Spinal cord (tissue), 10 donors: ENCODE data around the gene TBC1D22A. TPM values are rescaled to one million over a fixed set of nuclear protein-coding genes. Genes with fewer than 3 reads are reported as not detected.

Source experiments
- DNase-seq, 6 donors: peaks; one replicate each; pipeline versions ENCODE4 v3.0.0 to v3.0.0-alpha.2; 2013 to 2015; ENCODE audit warnings: low spot score in 6 of 6, low read depth in 4 of 6
- H3K27ac ChIP-seq: one replicate; pipeline ENCODE4 v1.5.1; 2013; ENCODE audit warnings: low read depth, low read length, control low read depth
- H3K27me3 ChIP-seq: one replicate; pipeline ENCODE4 v1.6.1; 2013; ENCODE audit warnings: low read length; ENCODE audit not compliant: control insufficient read depth, insufficient read depth
- H3K36me3 ChIP-seq: one replicate; pipeline ENCODE4 v1.6.1; 2013; ENCODE audit warnings: low read length; ENCODE audit not compliant: control insufficient read depth, insufficient read depth
- H3K4me1 ChIP-seq: one replicate; pipeline ENCODE4 v1.6.1; 2013; ENCODE audit warnings: low read length; ENCODE audit not compliant: control insufficient read depth, insufficient read depth
- H3K4me3 ChIP-seq: one replicate; pipeline ENCODE4 v1.5.1; 2013; ENCODE audit warnings: low read depth, low read length, control low read depth
- H3K9me3 ChIP-seq: one replicate; pipeline ENCODE4 v1.6.1; 2013; ENCODE audit warnings: low read length; ENCODE audit not compliant: control insufficient read depth, insufficient read depth
- WGBS: methylation state at CpG from one replicate; pipeline ENCODE4 v1.1.5; 2013; ENCODE audit warnings: missing lambda C conversion rate; ENCODE audit not compliant: insufficient coverage; 5-methylcytosine and 5-hydroxymethylcytosine counted together
- long read RNA-seq, 4 donors: transcript quantifications; one replicate each; lab custom pipeline, GENCODE V29; 2026
- polyA plus RNA-seq, 2 donors: library from polyadenylated mRNA; unstranded; fragments of 120-200 nt; gene quantifications; one replicate each; pipeline ENCODE4 v1.2.1, GENCODE V29; 2013; ENCODE audit not compliant: insufficient read length in 2 of 2
- total RNA-seq, 2 donors: library from RNA; depleted of rRNA in 1 of 2; stranded (reverse); fragments of 120-200 nt in 1 of 2; fragments of >200 nt in 1 of 2; gene quantifications; one replicate each; pipeline versions ENCODE4 v1.2.3 to v1.2.4, GENCODE V29; 2013 to 2014
- donor health status: healthy.

TBC1D22A gene, protein sequence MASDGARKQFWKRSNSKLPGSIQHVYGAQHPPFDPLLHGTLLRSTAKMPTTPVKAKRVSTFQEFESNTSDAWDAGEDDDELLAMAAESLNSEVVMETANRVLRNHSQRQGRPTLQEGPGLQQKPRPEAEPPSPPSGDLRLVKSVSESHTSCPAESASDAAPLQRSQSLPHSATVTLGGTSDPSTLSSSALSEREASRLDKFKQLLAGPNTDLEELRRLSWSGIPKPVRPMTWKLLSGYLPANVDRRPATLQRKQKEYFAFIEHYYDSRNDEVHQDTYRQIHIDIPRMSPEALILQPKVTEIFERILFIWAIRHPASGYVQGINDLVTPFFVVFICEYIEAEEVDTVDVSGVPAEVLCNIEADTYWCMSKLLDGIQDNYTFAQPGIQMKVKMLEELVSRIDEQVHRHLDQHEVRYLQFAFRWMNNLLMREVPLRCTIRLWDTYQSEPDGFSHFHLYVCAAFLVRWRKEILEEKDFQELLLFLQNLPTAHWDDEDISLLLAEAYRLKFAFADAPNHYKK
- total RNA-seq: 10 to 100 TPM in 1 of 2 donors, 1 to 10 TPM in 1; 7.1 to 10.0 TPM
- 10 to 100 TPM; 11.5 to 14.6 TPM for polyA plus RNA-seq
- long read RNA-seq, donor 1, transcript TBC1D22A-201 (13 exons, 3,787 nt): major isoform, 5 of 15 reads
- long read RNA-seq, donor 1, partial matches to known transcripts: 10 of 15 reads
- long read RNA-seq, donor 1, other reads (novel, unspliced or antisense): 0 of 15 reads
- long read RNA-seq, donor 2: 0 reads
- long read RNA-seq, donor 3: 0 reads
- long read RNA-seq, donor 4, partial matches to known transcripts: 0 of 3 reads
- long read RNA-seq, donor 4, other reads (novel, unspliced or antisense): 0 of 3 reads

DNA sequence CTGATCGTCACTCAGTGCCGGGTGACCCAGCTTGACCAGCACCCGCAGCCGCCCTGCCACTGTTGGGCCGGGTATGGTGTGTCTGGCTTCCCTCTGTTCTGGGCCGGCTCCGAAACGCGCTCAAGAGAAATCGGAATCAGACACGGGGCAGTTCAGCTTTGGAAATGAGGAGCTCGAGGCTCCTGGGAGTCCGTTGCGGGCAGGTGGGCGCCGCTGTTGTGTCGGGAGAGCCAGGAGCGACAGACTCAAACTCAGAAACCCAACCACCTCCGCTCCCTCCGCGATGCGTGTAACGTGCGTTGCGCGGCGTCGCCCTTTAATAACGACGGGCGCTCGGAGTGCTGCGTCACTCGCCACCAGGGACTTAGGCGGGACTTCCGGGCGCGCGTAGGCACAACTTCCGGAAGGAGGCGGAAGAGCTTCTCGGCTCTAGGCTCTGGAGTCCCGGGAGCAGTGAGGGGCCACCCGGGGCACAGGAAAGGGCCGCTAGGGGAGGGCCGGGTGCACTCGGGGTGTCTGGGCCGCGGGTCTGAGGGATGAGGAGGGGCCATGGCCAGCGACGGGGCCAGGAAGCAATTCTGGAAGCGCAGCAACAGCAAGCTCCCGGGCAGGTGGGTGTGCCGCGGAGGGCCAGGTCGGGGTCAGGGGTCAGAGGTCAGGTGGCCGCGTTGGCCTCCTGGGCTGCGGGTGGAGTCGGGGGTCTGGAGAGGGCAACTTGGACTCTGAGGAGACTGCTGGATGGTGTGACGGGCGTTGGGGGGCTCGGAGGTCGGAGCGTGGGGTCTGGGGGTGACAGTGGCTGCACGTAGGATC lies at the start of gene TBC1D22A:
TSS of gene TBC1D22A (plus strand) at position 413 of the 813 bp plus-strand sequence. CDS start at position 550, 137 bp downstream.
- Histone ChIP-seq H3K36me3 (no peaks in the 10 kb centered on the region), H3K4me3 (peak within 1 kb of the TSS; percentile 97), H3K9me3 (no peaks in the 10 kb centered on the region), H3K27me3 (no peaks in the 10 kb centered on the region), H3K27ac (peak within 1 kb of the TSS; percentile 79), H3K4me1 (peaks cover 20% of the 10 kb centered on the region)
- 0% methylated on average over 66 of the region's 66 CpGs for WGBS
- peak; percentile 83 to 98 (median 90) for DNase-seq

DNA sequence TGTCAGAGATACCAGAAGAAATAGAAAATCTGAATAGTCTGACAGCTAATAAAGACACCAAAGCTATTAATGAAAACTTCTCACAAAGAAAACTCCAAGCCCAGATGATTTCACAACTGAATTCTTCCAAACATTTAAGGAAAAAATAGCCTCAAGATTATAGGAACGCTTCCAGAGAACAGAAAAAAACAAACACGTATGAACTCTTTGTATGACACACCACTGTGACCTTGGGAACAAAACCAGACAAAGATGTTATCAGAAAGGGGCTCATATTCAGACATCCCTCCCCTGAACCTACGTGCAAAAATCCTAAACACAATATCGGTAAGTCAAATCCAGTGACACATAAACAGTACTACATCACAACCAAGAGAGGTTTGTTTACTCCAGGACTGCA lies 47.9 kb upstream of the TBC1D22A start:
- Histone ChIP-seq H3K4me3 (no peak overlapping the region), H3K4me1 (no peaks in the 10 kb centered on the region), H3K36me3 (peaks cover 65% of the 10 kb centered on the region), H3K27ac (no peak overlapping the region), H3K27me3 (no peaks in the 10 kb centered on the region), H3K9me3 (no peaks in the 10 kb centered on the region)
- 71% methylated on average over 1 of the region's 4 CpGs for WGBS
- no peak for DNase-seq

DNA sequence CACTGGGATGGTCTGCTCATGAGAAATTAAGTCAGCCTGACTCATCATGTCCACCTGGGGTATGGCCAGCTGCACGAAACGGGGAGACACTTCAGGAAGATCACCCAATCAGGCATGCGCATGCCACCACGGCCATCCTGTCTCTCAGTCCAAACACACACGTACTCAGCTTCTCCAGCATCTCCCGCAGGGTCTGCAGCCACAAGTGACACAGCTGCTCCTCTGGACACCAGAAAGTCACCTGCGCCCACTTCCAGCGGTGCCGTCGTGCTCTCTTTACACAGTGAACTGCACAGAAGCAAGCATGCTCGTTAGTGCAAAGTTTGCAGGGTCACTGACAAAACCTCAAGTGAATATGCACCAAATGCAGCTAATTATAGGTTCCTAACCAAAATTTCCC lies 42.5 kb upstream of the TBC1D22A start:
- Histone ChIP-seq H3K27me3 (no peaks in the 10 kb centered on the region), H3K36me3 (peaks cover 63% of the 10 kb centered on the region), H3K4me3 (no peak overlapping the region), H3K9me3 (no peaks in the 10 kb centered on the region), H3K27ac (no peak overlapping the region), H3K4me1 (peaks cover 4% of the 10 kb centered on the region)
- 93% methylated on average over 11 of the region's 11 CpGs for WGBS
- DNase-seq: no peak

DNA sequence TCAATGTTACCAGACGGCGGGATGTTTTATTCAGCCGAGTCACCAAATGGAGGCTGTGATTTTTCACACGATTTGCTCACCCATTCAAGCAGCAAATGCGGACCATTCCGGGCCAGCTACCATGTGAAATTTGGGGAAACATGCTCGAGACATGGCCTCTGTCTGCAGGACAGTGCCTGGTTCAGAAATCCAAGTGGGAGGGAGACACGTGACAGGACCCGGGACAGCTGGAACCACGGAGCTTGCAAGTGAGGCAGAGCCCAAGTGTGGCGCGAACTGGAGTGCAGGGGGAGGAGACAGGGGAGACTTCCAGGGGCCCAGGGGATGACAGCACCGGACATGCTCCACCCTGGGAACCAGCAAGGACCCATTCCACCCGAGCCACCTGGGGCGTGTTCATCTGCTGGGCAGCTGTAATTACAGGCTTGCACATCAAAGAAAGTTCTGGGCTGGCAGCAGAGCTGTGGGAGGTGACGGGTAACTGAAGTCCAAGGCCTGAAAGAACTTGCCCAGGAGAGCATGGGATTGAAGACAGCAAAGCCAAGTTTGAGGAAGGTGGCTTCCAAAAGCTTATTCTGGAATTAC lies 40.9 kb upstream of the TBC1D22A start:
- Histone ChIP-seq H3K9me3 (no peaks in the 10 kb centered on the region), H3K36me3 (peaks cover 63% of the 10 kb centered on the region), H3K4me3 (no peak overlapping the region), H3K27ac (no peak overlapping the region), H3K4me1 (peaks cover 16% of the 10 kb centered on the region), H3K27me3 (no peaks in the 10 kb centered on the region)
- 73% methylated on average over 16 of the region's 16 CpGs for WGBS
- no peak for DNase-seq

DNA sequence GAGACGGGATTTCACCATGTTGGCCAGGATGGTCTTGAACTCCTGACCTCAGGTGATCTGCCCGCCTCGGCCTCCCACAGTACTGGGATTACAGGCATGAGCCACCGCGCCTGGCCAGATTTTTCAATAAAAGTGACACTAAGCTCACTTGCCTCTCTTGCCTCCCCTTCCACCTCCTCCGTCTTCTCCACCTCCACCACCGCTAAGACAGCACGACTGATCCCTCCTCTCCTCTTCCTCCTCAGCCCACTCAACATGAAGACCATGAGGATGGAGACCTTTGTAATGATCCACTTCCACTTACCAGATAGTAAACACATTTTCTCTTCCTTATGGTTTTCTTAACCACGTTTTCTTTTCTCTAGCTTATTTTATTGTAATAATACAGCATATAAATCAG lies 38.6 kb upstream of the TBC1D22A start:
- Histone ChIP-seq H3K27ac (no peak overlapping the region), H3K9me3 (no peaks in the 10 kb centered on the region), H3K4me1 (peaks cover 22% of the 10 kb centered on the region), H3K36me3 (peaks cover 63% of the 10 kb centered on the region), H3K27me3 (no peaks in the 10 kb centered on the region), H3K4me3 (no peak overlapping the region)
- DNase-seq: no peak
- 96% methylated on average over 8 of the region's 9 CpGs for WGBS

DNA sequence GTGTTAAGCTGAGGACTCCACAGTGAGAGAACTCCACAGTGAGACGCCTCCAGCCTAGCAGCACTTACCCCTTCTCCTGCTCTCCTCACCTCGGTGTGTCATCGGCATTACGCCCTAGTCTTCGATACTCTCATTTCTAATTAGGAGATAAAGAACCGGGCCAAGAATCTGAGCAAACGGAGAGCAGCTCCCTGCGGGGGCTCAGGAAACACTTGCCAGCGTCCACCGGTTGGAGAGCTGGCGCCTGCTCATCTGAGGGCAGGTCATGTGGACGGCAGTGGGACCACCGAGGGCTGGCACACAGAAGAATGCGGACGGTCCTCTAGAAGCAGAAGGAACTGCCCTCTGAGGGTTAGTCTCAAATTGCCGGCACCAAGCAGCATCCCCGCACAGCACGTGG lies 37.4 kb upstream of the TBC1D22A start:
- 81% methylated on average over 17 of the region's 18 CpGs for WGBS
- H3K36me3 ChIP-seq: peaks cover 54% of the 10 kb centered on the region
- H3K27me3 ChIP-seq: no peaks in the 10 kb centered on the region

DNA sequence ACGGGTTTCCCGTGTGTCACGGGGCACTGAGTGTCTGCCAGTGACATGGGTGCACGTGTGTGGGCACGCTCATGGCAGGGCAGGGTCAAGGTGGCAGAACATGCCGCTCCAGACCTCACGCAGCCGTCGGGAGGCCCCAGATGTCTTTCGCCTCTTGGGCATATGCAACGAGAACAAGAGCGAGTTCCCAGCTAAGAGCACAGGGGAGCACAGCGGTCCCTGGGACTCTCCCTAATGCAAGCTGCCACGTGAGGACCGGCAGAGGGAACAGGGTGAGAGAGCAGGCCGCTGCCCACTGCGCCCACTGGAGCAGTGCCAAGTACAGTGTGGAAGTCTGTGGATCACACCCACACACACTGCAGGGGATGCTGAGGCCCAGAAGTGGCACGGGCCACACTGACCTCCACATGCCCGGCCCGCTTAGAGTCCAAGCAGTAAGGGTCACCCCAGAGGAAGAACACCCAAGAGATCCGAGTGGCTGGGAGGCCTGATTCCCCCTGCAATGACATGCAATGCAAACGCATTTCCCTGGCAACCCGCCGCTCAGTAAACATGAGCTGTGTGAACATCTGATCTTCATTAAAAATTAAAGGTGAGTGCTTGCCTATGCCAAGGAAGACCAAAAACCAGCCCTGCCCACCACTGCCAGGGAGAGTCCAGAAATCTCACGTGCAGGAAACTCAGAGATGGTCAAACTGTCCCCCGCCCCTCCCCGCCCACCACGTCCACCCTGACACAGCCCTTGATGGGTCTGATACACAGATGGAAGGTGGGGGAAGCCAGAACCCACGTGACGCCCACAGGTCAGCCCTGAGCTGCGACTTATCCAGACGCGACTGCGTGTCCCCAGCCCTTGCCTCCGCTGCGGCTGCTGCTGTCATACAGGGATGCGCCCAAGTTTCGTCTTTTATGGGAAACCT lies 36.1 kb upstream of the TBC1D22A start:
- H3K27me3 ChIP-seq: no peaks in the 10 kb centered on the region
- peaks cover 57% of the 10 kb centered on the region for H3K36me3 ChIP-seq
- WGBS: 68% methylated on average over 24 of the region's 38 CpGs
- no peak overlapping the region for H3K4me3 ChIP-seq
- H3K9me3 ChIP-seq: no peaks in the 10 kb centered on the region
- peaks cover 28% of the 10 kb centered on the region for H3K4me1 ChIP-seq
- no peak overlapping the region for H3K27ac ChIP-seq
- DNase-seq: peak in 2 of 6 donors; percentile 47 to 74

More for the DNA sequence above, 37.4 kb upstream of the TBC1D22A start:
- DNase-seq: no peak
- Histone ChIP-seq H3K9me3 (no peaks in the 10 kb centered on the region), H3K4me3 (no peak overlapping the region), H3K27ac (no peak overlapping the region), H3K4me1 (peaks cover 22% of the 10 kb centered on the region)

DNA sequence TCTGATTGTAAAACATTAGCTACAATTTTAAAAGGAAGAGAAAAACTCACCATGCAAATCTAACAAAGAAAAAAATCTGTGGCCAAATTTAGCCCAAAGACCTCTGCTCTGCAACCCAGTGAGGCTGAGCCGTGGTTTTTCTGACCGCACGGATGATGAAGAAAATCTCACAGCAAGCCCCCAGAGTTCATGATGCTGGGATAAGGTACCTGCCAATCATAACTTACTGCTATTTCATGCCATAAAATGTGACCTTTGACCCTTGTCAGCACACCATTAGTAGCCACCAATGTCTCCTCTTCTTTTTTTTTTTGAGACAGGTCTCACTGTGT lies 35.5 kb upstream of the TBC1D22A start:
- H3K4me3 ChIP-seq: no peak overlapping the region
- H3K36me3 ChIP-seq: peaks cover 60% of the 10 kb centered on the region
- DNase-seq: no peak
- H3K27ac ChIP-seq: no peak overlapping the region
- H3K27me3 ChIP-seq: no peaks in the 10 kb centered on the region
- peaks cover 31% of the 10 kb centered on the region for H3K4me1 ChIP-seq
- no peaks in the 10 kb centered on the region for H3K9me3 ChIP-seq
- 100% methylated on average over 3 of the region's 3 CpGs for WGBS
